IgD-negative memory B cell (primary cell): Measurements from ENCODE around the gene TIE1. TPM values are rescaled to one million over a fixed set of nuclear protein-coding genes. Genes with fewer than 3 reads are reported as not detected.

Experiments used
- H3K27ac Mint-ChIP-seq, 3 donors: one replicate each; pipeline ENCODE4 v1.8.0; 2020 to 2022; ENCODE audit warnings: mild to moderate bottlenecking in 3 of 3, mixed read lengths in 3 of 3, moderate library complexity in 1 of 3
- H3K27me3 Mint-ChIP-seq: one replicate; pipeline ENCODE4 v1.8.0; 2021; ENCODE audit warnings: mixed read lengths
- H3K36me3 Mint-ChIP-seq: one replicate; pipeline ENCODE4 v1.8.0; 2020; ENCODE audit warnings: mild to moderate bottlenecking, mixed read lengths
- H3K4me1 Mint-ChIP-seq, 3 donors: one replicate each; pipeline ENCODE4 v1.8.0; 2020 to 2022; ENCODE audit warnings: mixed read lengths in 3 of 3, mild to moderate bottlenecking in 1 of 3
- H3K4me3 Mint-ChIP-seq, 4 donors: one replicate each; pipeline ENCODE4 v1.8.0; 2020 to 2022; ENCODE audit warnings: mild to moderate bottlenecking in 4 of 4, mixed read lengths in 4 of 4, moderate library complexity in 3 of 4
- H3K9me3 Mint-ChIP-seq, 3 donors: one replicate each; pipeline ENCODE4 v1.8.0; 2020 to 2021; ENCODE audit warnings: mixed read lengths in 3 of 3, mild to moderate bottlenecking in 1 of 3
- polyA plus RNA-seq: library from polyadenylated mRNA; unstranded; fragments of 300-500 nt; fragmentation: Illumina TruSeq; gene quantifications from one replicate; pipeline ENCODE4 v1.2.3, GENCODE V29; 2021

The TIE1 gene
- polyA plus RNA-seq, 1 donor from 2014 or later, result not detected

- no peak overlapping the region for H3K4me3 Mint-ChIP-seq
- peaks cover 6% of the 10 kb centered on the region for H3K27me3 Mint-ChIP-seq
Observed at GRCh38 chr1:43319766-43320165, 19.0 kb downstream of the TIE1 start.

GRCh38 chr1:43321331-43321891 is 20.6 kb downstream of the TIE1 start:
- H3K36me3 Mint-ChIP-seq, result peaks cover 2% of the 10 kb centered on the region
- no peak overlapping the region for H3K4me3 Mint-ChIP-seq
- H3K27ac Mint-ChIP-seq, result no peak overlapping the region
- H3K27me3 Mint-ChIP-seq, result peaks cover 8% of the 10 kb centered on the region
- H3K4me1 Mint-ChIP-seq, result peaks cover 0 to 2% (median 0%) of the 10 kb centered on the region in 3 donors
- peaks cover 5 to 18% (median 9%) of the 10 kb centered on the region in 3 donors for H3K9me3 Mint-ChIP-seq

More at GRCh38 chr1:43319766-43320165, 19.0 kb downstream of the TIE1 start:
- H3K4me1 Mint-ChIP-seq, result peaks cover 0 to 2% (median 0%) of the 10 kb centered on the region in 3 donors
- peaks cover 2% of the 10 kb centered on the region for H3K36me3 Mint-ChIP-seq
- H3K27ac Mint-ChIP-seq, result no peak overlapping the region
- peaks cover 1 to 7% (median 2%) of the 10 kb centered on the region in 3 donors for H3K9me3 Mint-ChIP-seq

GRCh38 chr1:43322506-43322905 is 21.7 kb downstream of the TIE1 start:
- H3K4me1 Mint-ChIP-seq, result peaks cover 0 to 2% (median 0%) of the 10 kb centered on the region in 3 donors

GRCh38 chr1:43324810-43325209 is 24.0 kb downstream of the TIE1 start:
- H3K9me3 Mint-ChIP-seq, result peaks cover 5 to 34% (median 11%) of the 10 kb centered on the region in 3 donors
- H3K27me3 Mint-ChIP-seq, result peaks cover 8% of the 10 kb centered on the region
- no peak overlapping the region for H3K27ac Mint-ChIP-seq
- no peaks in the 10 kb centered on the region for H3K4me1 Mint-ChIP-seq
- H3K4me3 Mint-ChIP-seq, result no peak overlapping the region
- peaks cover 2% of the 10 kb centered on the region for H3K36me3 Mint-ChIP-seq

More at GRCh38 chr1:43322506-43322905, 21.7 kb downstream of the TIE1 start:
- Mint-ChIP-seq H3K27me3 (peaks cover 8% of the 10 kb centered on the region), H3K36me3 (peaks cover 2% of the 10 kb centered on the region), H3K4me3 (no peak overlapping the region), H3K27ac (no peak overlapping the region), H3K9me3 (peaks cover 5 to 26% (median 9%) of the 10 kb centered on the region in 3 donors)

GRCh38 chr1:43325381-43325780 is 24.6 kb downstream of the TIE1 start:
- Mint-ChIP-seq H3K9me3 (peaks cover 5 to 34% (median 11%) of the 10 kb centered on the region in 3 donors), H3K4me1 (no peaks in the 10 kb centered on the region), H3K27me3 (peaks cover 6% of the 10 kb centered on the region), H3K36me3 (peaks cover 2% of the 10 kb centered on the region), H3K4me3 (no peak overlapping the region), H3K27ac (no peak overlapping the region)

- no peak overlapping the region for H3K27ac Mint-ChIP-seq
- H3K27me3 Mint-ChIP-seq, result peaks cover 6% of the 10 kb centered on the region
- peaks cover 5 to 34% (median 11%) of the 10 kb centered on the region in 3 donors for H3K9me3 Mint-ChIP-seq
- no peaks in the 10 kb centered on the region for H3K36me3 Mint-ChIP-seq
- no peak overlapping the region for H3K4me3 Mint-ChIP-seq
- H3K4me1 Mint-ChIP-seq, result no peaks in the 10 kb centered on the region
Observed at GRCh38 chr1:43327549-43328292, 26.9 kb downstream of the TIE1 start.

GRCh38 chr1:43329995-43330751 is 29.4 kb downstream of the TIE1 start:
- H3K27ac Mint-ChIP-seq, result no peak overlapping the region
- no peak overlapping the region for H3K4me3 Mint-ChIP-seq
- H3K27me3 Mint-ChIP-seq, result no peaks in the 10 kb centered on the region
- peaks cover 1 to 23% (median 7%) of the 10 kb centered on the region in 3 donors for H3K9me3 Mint-ChIP-seq
- H3K36me3 Mint-ChIP-seq, result no peaks in the 10 kb centered on the region
- H3K4me1 Mint-ChIP-seq, result no peaks in the 10 kb centered on the region

- Mint-ChIP-seq H3K27ac (no peak overlapping the region), H3K4me3 (no peak overlapping the region), H3K4me1 (no peaks in the 10 kb centered on the region), H3K36me3 (no peaks in the 10 kb centered on the region), H3K27me3 (no peaks in the 10 kb centered on the region), H3K9me3 (peaks cover 0 to 16% (median 2%) of the 10 kb centered on the region in 3 donors)
Observed at GRCh38 chr1:43331688-43332087, 30.9 kb downstream of the TIE1 start.

GRCh38 chr1:43334453-43335205 is 33.8 kb downstream of the TIE1 start:
- H3K4me3 Mint-ChIP-seq, result no peak overlapping the region
- no peaks in the 10 kb centered on the region for H3K9me3 Mint-ChIP-seq
- peaks cover 3% of the 10 kb centered on the region for H3K27me3 Mint-ChIP-seq
- H3K27ac Mint-ChIP-seq, result no peak overlapping the region
- H3K4me1 Mint-ChIP-seq, result no peaks in the 10 kb centered on the region
- H3K36me3 Mint-ChIP-seq, result no peaks in the 10 kb centered on the region

- H3K36me3 Mint-ChIP-seq, result no peaks in the 10 kb centered on the region
- peaks cover 0 to 2% (median 0%) of the 10 kb centered on the region in 3 donors for H3K4me1 Mint-ChIP-seq
- H3K9me3 Mint-ChIP-seq, result peaks cover 0 to 2% (median 0%) of the 10 kb centered on the region in 3 donors
- H3K4me3 Mint-ChIP-seq, result no peak within 1 kb of the TSS
- no peak within 1 kb of the TSS for H3K27ac Mint-ChIP-seq
- H3K27me3 Mint-ChIP-seq, result peaks cover 3% of the 10 kb centered on the region
Observed at GRCh38 chr1:43337588-43337987, 36.8 kb downstream of the TIE1 start, which contains the start of gene MPL. MPL (plus strand) TSS chr1:43337818; CDS start chr1:43337849, 31 bp downstream.

- H3K27me3 Mint-ChIP-seq, result peaks cover 3% of the 10 kb centered on the region
- peaks cover 0 to 2% (median 0%) of the 10 kb centered on the region in 3 donors for H3K9me3 Mint-ChIP-seq
- no peaks in the 10 kb centered on the region for H3K36me3 Mint-ChIP-seq
- no peak overlapping the region for H3K27ac Mint-ChIP-seq
- no peak overlapping the region for H3K4me3 Mint-ChIP-seq
- peaks cover 0 to 2% (median 0%) of the 10 kb centered on the region in 3 donors for H3K4me1 Mint-ChIP-seq
Observed at GRCh38 chr1:43338001-43338400, 37.2 kb downstream of the TIE1 start.

- H3K4me3 Mint-ChIP-seq, result no peak overlapping the region
- peaks cover 0 to 2% (median 0%) of the 10 kb centered on the region in 3 donors for H3K9me3 Mint-ChIP-seq
- H3K36me3 Mint-ChIP-seq, result no peaks in the 10 kb centered on the region
- H3K27me3 Mint-ChIP-seq, result peaks cover 3% of the 10 kb centered on the region
- H3K4me1 Mint-ChIP-seq, result peaks cover 0 to 2% (median 0%) of the 10 kb centered on the region in 3 donors
- no peak overlapping the region for H3K27ac Mint-ChIP-seq
Observed at GRCh38 chr1:43339584-43340232, 38.9 kb downstream of the TIE1 start.

GRCh38 chr1:43340559-43340958 is 39.8 kb downstream of the TIE1 start:
- H3K27ac Mint-ChIP-seq, result no peak overlapping the region

More at GRCh38 chr1:43340559-43340958, 39.8 kb downstream of the TIE1 start:
- no peaks in the 10 kb centered on the region for H3K36me3 Mint-ChIP-seq
- peaks cover 0 to 2% (median 0%) of the 10 kb centered on the region in 3 donors for H3K4me1 Mint-ChIP-seq
- peaks cover 0 to 2% (median 0%) of the 10 kb centered on the region in 3 donors for H3K9me3 Mint-ChIP-seq
- peaks cover 3% of the 10 kb centered on the region for H3K27me3 Mint-ChIP-seq
- H3K4me3 Mint-ChIP-seq, result no peak overlapping the region
